Psoas muscle (tissue), 8 donors: ENCODE measurements around the gene RPS29. TPM values are rescaled to one million over a fixed set of nuclear protein-coding genes. Genes with fewer than 3 reads are reported as not detected.

ENCODE experiments used
- ATAC-seq, 4 donors: fragments of 200-7000 bp; cut with Tn5 transposase; one replicate each; pipeline ENCODE4 v1.9.1; 2020; ENCODE audit warnings: moderate library complexity in 3 of 4, mild to moderate bottlenecking in 2 of 4
- DNase-seq, 2 donors: peaks; one replicate each; pipeline ENCODE4 v3.0.0-alpha.2; 2020
- H3K27ac ChIP-seq: fragments of 200-600 bp; one replicate; pipeline ENCODE4 v1.8.0; 2022
- H3K27me3 ChIP-seq, 3 donors: fragments of 200-600 bp in 1 of 3; one replicate each; pipeline versions ENCODE4 v1.6.1 to v1.8.0; 2013 to 2022; ENCODE audit warnings: low read length in 2 of 3, mild to moderate bottlenecking in 2 of 3, moderate library complexity in 1 of 3; ENCODE audit not compliant: insufficient read depth in 3 of 3
- H3K36me3 ChIP-seq, 2 donors: fragments of 200-600 bp in 1 of 2; one replicate each; pipeline versions ENCODE4 v1.6.1 to v1.8.0; 2013 to 2022; ENCODE audit warnings: low read depth in 1 of 2, mild to moderate bottlenecking in 1 of 2, moderate library complexity in 1 of 2; ENCODE audit not compliant: insufficient read depth in 1 of 2
- H3K4me1 ChIP-seq: fragments of 200-600 bp; one replicate; pipeline ENCODE4 v1.8.0; 2022
- H3K4me3 ChIP-seq: fragments of 200-600 bp; one replicate; pipeline ENCODE4 v1.8.0; 2022; ENCODE audit warnings: mild to moderate bottlenecking
- H3K9me3 ChIP-seq: fragments of 200-600 bp; one replicate; pipeline ENCODE4 v1.8.0; 2022
- WGBS, 3 donors: extraction: QIAGEN DNeasy Blood & Tissue Kit; methylation state at CpG; one replicate each; pipeline versions ENCODE4 v1.1.6 to v1.1.7; 2013; 5-methylcytosine and 5-hydroxymethylcytosine counted together
- intact Hi-C, 2 donors: fragments of 100-400 bp; cut with DNase I; formaldehyde crosslinking; loops; one replicate each; pipeline versions ENCODE4 v1.11.0 to v1.14.2; 2022
- long read RNA-seq, 2 donors: library from polyadenylated mRNA; unstranded; transcript quantifications; one replicate each; pipeline ENCODE4 v2.0.0, GENCODE V29; 2021
- polyA plus RNA-seq, 3 donors: library from polyadenylated mRNA; stranded (reverse); fragments of 200-250 nt; gene quantifications; one replicate each; pipeline ENCODE4 v1.2.3, GENCODE V29; 2013
- total RNA-seq, 4 donors: library from RNA; stranded (reverse); fragmentation: NEBNext Ultra II Directional in 2 of 4; extraction: Animal tissue kit (Norgen Biotek cat#: 25700) in 2 of 4; gene quantifications; one replicate each; pipeline versions ENCODE4 v1.2.1 to v1.2.4, GENCODE V29; 2021 to 2023
- TF ChIP-seq, protein P1 (sequence below): fragments of 200-600 bp; IDR thresholded peaks from one replicate; pipeline ENCODE4 v1.8.0; 2022; ENCODE audit warnings: antibody characterized with exemption
- donor health status: healthy with polysubstance abuse.
- donor health status: DM: no; HTN: no; CAD: no; lungs with moderate emphysema.
- donor health status: Bipolar disorder and iron deficiency.
- donor health status: healthy.
- donor health status: DM: yes; HTN: yes; CAD: no.
- donor health status: DM: no; HTN: no; CAD: no.
- donor health status: DM: no; HTN: no; CAD: no.
- donor health status: DM: yes; HTN: yes; CAD: no.

RPS29 gene
- total RNA-seq (1,000 to 10,000 TPM in 3 of 4 donors, 100 to 1,000 TPM in 1; 835 to 1,213 (median 1,105) TPM), polyA plus RNA-seq (1,000 to 10,000 TPM; 2,670 to 3,711 (median 3,167) TPM)
- long read RNA-seq, donor 1, full-length matches to known transcripts: 303 of 306 reads
- long read RNA-seq, donor 1, partial matches to known transcripts: 0 of 306 reads
- long read RNA-seq, donor 1, other reads (novel, unspliced or antisense): 3 of 306 reads
- long read RNA-seq, donor 2, full-length matches to known transcripts: 154 of 157 reads
- long read RNA-seq, donor 2, partial matches to known transcripts: 0 of 157 reads
- long read RNA-seq, donor 2, other reads (novel, unspliced or antisense): 3 of 157 reads

DNA sequence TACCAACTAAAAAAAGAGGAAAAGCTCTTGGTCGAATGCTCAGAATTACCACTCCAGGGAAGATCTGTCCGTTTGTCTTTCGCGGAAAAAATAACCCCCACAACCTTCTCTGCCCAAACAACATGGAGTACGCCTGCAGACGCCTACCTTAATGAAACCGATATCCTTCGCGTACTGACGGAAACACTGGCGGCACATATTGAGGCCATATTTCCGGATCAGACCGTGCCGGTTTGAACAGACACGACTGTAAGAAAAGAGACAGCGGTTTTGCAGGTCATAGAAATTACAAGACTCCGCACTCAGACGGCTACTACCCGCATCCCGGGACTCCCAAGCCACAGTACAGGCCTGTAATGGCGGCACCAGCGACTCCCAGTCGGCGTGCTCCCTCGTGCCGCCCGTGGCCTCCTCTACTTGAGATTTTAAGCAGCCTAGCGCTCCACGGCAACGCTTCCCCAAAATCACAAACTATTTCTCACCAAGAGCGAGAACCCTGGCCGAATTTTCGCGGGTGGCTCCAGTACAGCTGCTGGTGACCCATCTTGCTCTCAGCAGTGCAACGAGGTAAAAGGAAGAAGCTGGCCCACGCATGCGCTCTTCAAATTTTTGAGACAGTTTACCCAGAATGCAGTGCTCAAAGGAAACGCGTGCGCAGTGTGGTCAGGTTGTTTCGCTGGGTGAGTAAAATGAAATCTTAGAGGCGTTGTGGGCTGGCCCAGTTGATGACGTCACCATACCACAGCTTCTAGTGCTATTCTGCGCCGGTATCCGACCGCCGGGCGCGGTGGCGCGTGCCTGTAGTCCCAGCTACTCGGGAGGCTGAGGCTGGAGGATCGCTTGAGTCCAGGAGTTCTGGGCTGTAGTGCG is at the start of gene RPS29:
TSS of gene RPS29 (minus strand) at position 578 of the 870 bp plus-strand sequence. CDS start at position 544, 34 bp downstream.
- TF ChIP-seq, protein P1, sequence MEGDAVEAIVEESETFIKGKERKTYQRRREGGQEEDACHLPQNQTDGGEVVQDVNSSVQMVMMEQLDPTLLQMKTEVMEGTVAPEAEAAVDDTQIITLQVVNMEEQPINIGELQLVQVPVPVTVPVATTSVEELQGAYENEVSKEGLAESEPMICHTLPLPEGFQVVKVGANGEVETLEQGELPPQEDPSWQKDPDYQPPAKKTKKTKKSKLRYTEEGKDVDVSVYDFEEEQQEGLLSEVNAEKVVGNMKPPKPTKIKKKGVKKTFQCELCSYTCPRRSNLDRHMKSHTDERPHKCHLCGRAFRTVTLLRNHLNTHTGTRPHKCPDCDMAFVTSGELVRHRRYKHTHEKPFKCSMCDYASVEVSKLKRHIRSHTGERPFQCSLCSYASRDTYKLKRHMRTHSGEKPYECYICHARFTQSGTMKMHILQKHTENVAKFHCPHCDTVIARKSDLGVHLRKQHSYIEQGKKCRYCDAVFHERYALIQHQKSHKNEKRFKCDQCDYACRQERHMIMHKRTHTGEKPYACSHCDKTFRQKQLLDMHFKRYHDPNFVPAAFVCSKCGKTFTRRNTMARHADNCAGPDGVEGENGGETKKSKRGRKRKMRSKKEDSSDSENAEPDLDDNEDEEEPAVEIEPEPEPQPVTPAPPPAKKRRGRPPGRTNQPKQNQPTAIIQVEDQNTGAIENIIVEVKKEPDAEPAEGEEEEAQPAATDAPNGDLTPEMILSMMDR: no peak
- intact Hi-C loops: loop anchor here in 1 of 2 donors (5.0 kb wide), 1 partner anchor 36 kb away; the partner anchor contains the start of genes MGAT2 and RPL36AL
- H3K27me3 ChIP-seq: no peaks in the 10 kb centered on the region
- peak; percentile 97 to 99 for DNase-seq
- peak within 1 kb of the TSS; percentile 90 for H3K27ac ChIP-seq
- peak within 1 kb of the TSS; percentile 72 for H3K4me3 ChIP-seq
- no peaks in the 10 kb centered on the region for H3K9me3 ChIP-seq
- H3K36me3 ChIP-seq: peaks cover 7 to 34% of the 10 kb centered on the region in 2 donors
- H3K4me1 ChIP-seq: peaks cover 20% of the 10 kb centered on the region
- 0% methylated on average over 50 to 54 of the region's 55 CpGs for WGBS, 3 donors
- peak; percentile 95 to 97 (median 96) for ATAC-seq

- H3K4me3 ChIP-seq: peak within 1 kb of the TSS; percentile 97
- peak within 1 kb of the TSS; percentile 100 for H3K27ac ChIP-seq
- 0% methylated on average over 52 to 80 of the region's 80 CpGs for WGBS, 3 donors
- peak; percentile 50 to 64 (median 54) for ATAC-seq
- H3K27me3 ChIP-seq: no peaks in the 10 kb centered on the region
- intact Hi-C loops: loop anchor here (1.0 to 10.0 kb wide), 7 partner anchors 58 to 220 kb away; partner anchors contain the start of genes KLHDC1 (in 2 of the 2), KLHDC2 (in 2 of the 2) and NEMF (in 2 of the 2)
- DNase-seq: peak in 1 of 2 donors; percentile 57
- peaks cover 5 to 23% of the 10 kb centered on the region in 2 donors for H3K36me3 ChIP-seq
- TF ChIP-seq, protein P1: no peak
- H3K9me3 ChIP-seq: no peaks in the 10 kb centered on the region
- H3K4me1 ChIP-seq: peaks cover 20% of the 10 kb centered on the region
Observed at GRCh38 chr14:49634547-49635334, 48.6 kb upstream of the RPS29 start, which contains the start of gene DNAAF2. TSS of gene DNAAF2 (minus strand) at chr14:49635244. CDS start at chr14:49635149, 95 bp downstream.

- Histone ChIP-seq H3K9me3 (no peaks in the 10 kb centered on the region), H3K4me1 (peaks cover 20% of the 10 kb centered on the region), H3K27ac (peak overlapping the region; percentile 100), H3K27me3 (no peaks in the 10 kb centered on the region), H3K36me3 (peaks cover 5 to 22% of the 10 kb centered on the region in 2 donors), H3K4me3 (peak overlapping the region; percentile 97)
- intact Hi-C loops: loop anchor here (1.0 to 10.0 kb wide), 7 partner anchors 59 to 221 kb away; partner anchors contain the start of genes KLHDC1 (in 2 of the 2), KLHDC2 (in 2 of the 2) and NEMF (in 2 of the 2)
- ATAC-seq (peak; percentile 93 to 95 (median 94)), DNase-seq (peak; percentile 95 to 97)
- TF ChIP-seq, protein P1: peak; percentile 68
- WGBS, 3 donors: 0 to 1% (median 1%) methylated on average over 52 to 101 of the region's 101 CpGs
Observed at GRCh38 chr14:49633640-49634546, 47.7 kb upstream of the RPS29 start.
